GM04503 (cell line): ENCODE measurements around the gene P2RX7.
"Not testable (repeated sequence)": the region's sequence is repeated elsewhere in the genome, so short reads cannot be mapped to it uniquely, and the experiment has no call there.

Experiments
- DNase-seq: peaks from one replicate; pipeline ENCODE4 v3.0.0-alpha.2; 2012; ENCODE audit warnings: low read depth

P2RX7 gene

GRCh38 chr12:121229826-121230537 lies 97.3 kb downstream of the P2RX7 start:
- not testable (repeated sequence) for DNase-seq

- no peak for DNase-seq
Measured at GRCh38 chr12:121230538-121230907, 97.8 kb downstream of the P2RX7 start.

- no peak for DNase-seq
Measured at GRCh38 chr12:121232163-121232562, 99.5 kb downstream of the P2RX7 start.

GRCh38 chr12:121232977-121233627 lies 100.4 kb downstream of the P2RX7 start:
- DNase-seq, result no peak

GRCh38 chr12:121233628-121234020 lies 100.9 kb downstream of the P2RX7 start:
- DNase-seq, result no peak

GRCh38 chr12:121236776-121237175 lies 104.1 kb downstream of the P2RX7 start:
- no peak for DNase-seq

GRCh38 chr12:121237415-121237814 lies 104.7 kb downstream of the P2RX7 start:
- no peak for DNase-seq
